ENCODE data around the gene TTR.

- TF ChIP-seq POLR2AphosphoS5 (IDR thresholded peaks at IDR 0.05) (no peak), CTCF (IDR thresholded peaks at IDR 0.05) (no peak), POLR2A (IDR thresholded peaks at IDR 0.05) (no peak)
Measured at GRCh38 chr18:31579375-31579774, 12.3 kb upstream of the TTR start.
